SW 1271 (cell line): Measurements from ENCODE around the gene MRFAP1L1.
"Not testable (repeated sequence)": the region's sequence is repeated elsewhere in the genome, so short reads cannot be mapped to it uniquely, and the experiment has no call there.

ENCODE experiments used
- DNase-seq, 2 experiments: peaks; one replicate each; lab custom pipeline; 2025; lab: John Stamatoyannopoulos, UW

MRFAP1L1 gene

GRCh38 chr4:6734165-6734786, 24.6 kb upstream of the MRFAP1L1 start:
- DNase-seq = no peak

GRCh38 chr4:6733358-6734164, 23.9 kb upstream of the MRFAP1L1 start:
- DNase-seq = no peak

GRCh38 chr4:6732441-6733357, 23.0 kb upstream of the MRFAP1L1 start:
- no peak for DNase-seq

- DNase-seq = no peak
Observed at GRCh38 chr4:6731780-6732179, 22.1 kb upstream of the MRFAP1L1 start.

- DNase-seq = no peak
Observed at GRCh38 chr4:6731318-6731675, 21.6 kb upstream of the MRFAP1L1 start.

GRCh38 chr4:6730603-6731317, 21.1 kb upstream of the MRFAP1L1 start:
- DNase-seq = no peak

- DNase-seq = no peak
Observed at GRCh38 chr4:6728320-6729029, 18.8 kb upstream of the MRFAP1L1 start.

- no peak for DNase-seq
Observed at GRCh38 chr4:6727943-6728250, 18.2 kb upstream of the MRFAP1L1 start.

- DNase-seq = no peak
Observed at GRCh38 chr4:6727081-6727942, 17.6 kb upstream of the MRFAP1L1 start.

GRCh38 chr4:6725427-6725961, 15.8 kb upstream of the MRFAP1L1 start:
- not testable (repeated sequence) for DNase-seq

- DNase-seq = no peak
Observed at GRCh38 chr4:6724421-6725111, 14.9 kb upstream of the MRFAP1L1 start.

- DNase-seq = no peak
Observed at GRCh38 chr4:6723851-6724250, 14.2 kb upstream of the MRFAP1L1 start.

GRCh38 chr4:6722891-6723290, 13.2 kb upstream of the MRFAP1L1 start:
- no peak for DNase-seq

- DNase-seq = no peak
Observed at GRCh38 chr4:6721121-6721520, 11.5 kb upstream of the MRFAP1L1 start.

GRCh38 chr4:6720202-6720699, 10.6 kb upstream of the MRFAP1L1 start:
- DNase-seq = peak in 1 of 2 experiments; percentile 62

- no peak for DNase-seq
Observed at GRCh38 chr4:6719611-6720179, 10.0 kb upstream of the MRFAP1L1 start.

GRCh38 chr4:6718932-6719610, 9.4 kb upstream of the MRFAP1L1 start:
- no peak for DNase-seq

GRCh38 chr4:6716958-6717655, 7.4 kb upstream of the MRFAP1L1 start:
- no peak for DNase-seq
